GM23338 (cell line): ENCODE measurements around the gene CNN3.

Experiments
- CTCF ChIP-seq, 2 experiments: fragments of 200-600 bp in 1 of 2; sonication (generic) in 1 of 2; conservative IDR thresholded peaks; 2 replicates each; pipeline versions ENCODE4 v1.5.1 to v1.6.1; 2016 to 2017; ENCODE audit warnings: antibody characterized with exemption in 2 of 2, low read depth in 2 of 2, mild to moderate bottlenecking in 2 of 2, moderate library complexity in 1 of 2
- ETS1 ChIP-seq: IDR thresholded peaks from 2 replicates; pipeline ENCODE4 v1.6.1; 2016; ENCODE audit warnings: antibody characterized with exemption
- EZH2 ChIP-seq: fragments of 200-600 bp; sonication (generic); IDR thresholded peaks from one replicate; pipeline ENCODE4 v1.8.0; 2017; ENCODE audit warnings: antibody characterized with exemption, mild to moderate bottlenecking, low read depth; ENCODE audit not compliant: unreplicated experiment
- EZH2phosphoT487 ChIP-seq: fragments of 200-600 bp; sonication (generic); IDR thresholded peaks from one replicate; pipeline ENCODE4 v1.8.1; 2018; ENCODE audit warnings: antibody characterized with exemption; ENCODE audit not compliant: unreplicated experiment

- no peak for TF ChIP-seq CTCF (conservative IDR thresholded peaks at IDR 0.05; ENCODE audit: low read depth in 2 of 2)
- TF ChIP-seq EZH2 = no peak
- TF ChIP-seq EZH2phosphoT487 = no peak
- no peak for TF ChIP-seq ETS1
These were observed 62.1 kb downstream of the CNN3 start for GRCh38 chr1:94864821-94865220.
